Amniotic stem cell (primary cell): Measurements from ENCODE around the gene ZSCAN5A.
"Not testable (repeated sequence)": the region's sequence is repeated elsewhere in the genome, so short reads cannot be mapped to it uniquely, and the experiment has no call there.

ENCODE experiments used
- DNase-seq: peaks from one replicate; lab custom pipeline; 2025; lab: John Stamatoyannopoulos, UW

The ZSCAN5A gene

GRCh38 chr19:56272161-56272798, 42.4 kb downstream of the ZSCAN5A start, which contains the start of gene EDDM13:
Gene EDDM13, plus strand, starts transcription at chr19:56272748. Its CDS starts 87 bp downstream, at chr19:56272835.
- no peak for DNase-seq

GRCh38 chr19:56271151-56271550, 43.5 kb downstream of the ZSCAN5A start:
- no peak for DNase-seq

- no peak for DNase-seq
These were observed 44.0 kb downstream of the ZSCAN5A start for GRCh38 chr19:56270676-56271075.

- no peak for DNase-seq
These were observed 45.3 kb downstream of the ZSCAN5A start for GRCh38 chr19:56269348-56269747.

GRCh38 chr19:56266051-56266450, 48.6 kb downstream of the ZSCAN5A start:
- DNase-seq = no peak

- DNase-seq = no peak
These were observed 51.3 kb downstream of the ZSCAN5A start for GRCh38 chr19:56263319-56263718.

GRCh38 chr19:56261932-56262331, 52.7 kb downstream of the ZSCAN5A start:
- not testable (repeated sequence) for DNase-seq

GRCh38 chr19:56261145-56261544, 53.5 kb downstream of the ZSCAN5A start:
- DNase-seq = no peak

GRCh38 chr19:56258272-56258671, 56.4 kb downstream of the ZSCAN5A start:
- no peak for DNase-seq

- DNase-seq = peak; percentile 47
These were observed 60.9 kb downstream of the ZSCAN5A start for GRCh38 chr19:56253737-56254136.

- peak; percentile 0 for DNase-seq
These were observed 61.8 kb downstream of the ZSCAN5A start for GRCh38 chr19:56252699-56253422.

GRCh38 chr19:56248736-56249338, 65.8 kb downstream of the ZSCAN5A start:
- not testable (repeated sequence) for DNase-seq

GRCh38 chr19:56245764-56246163, 68.9 kb downstream of the ZSCAN5A start:
- DNase-seq = not testable (repeated sequence)

GRCh38 chr19:56245121-56245740, 69.4 kb downstream of the ZSCAN5A start:
- DNase-seq = no peak

GRCh38 chr19:56223481-56223880, 91.2 kb downstream of the ZSCAN5A start:
- no peak for DNase-seq

GRCh38 chr19:56222901-56223300, 91.7 kb downstream of the ZSCAN5A start:
- DNase-seq = no peak

- no peak for DNase-seq
These were observed 92.8 kb downstream of the ZSCAN5A start for GRCh38 chr19:56221851-56222250.

- not testable (repeated sequence) for DNase-seq
These were observed 93.2 kb downstream of the ZSCAN5A start for GRCh38 chr19:56221442-56221841.

- DNase-seq = no peak
These were observed 95.7 kb downstream of the ZSCAN5A start for GRCh38 chr19:56218961-56219360.

- no peak for DNase-seq
These were observed 97.3 kb downstream of the ZSCAN5A start for GRCh38 chr19:56217039-56217949.

- no peak for DNase-seq
These were observed 102.9 kb downstream of the ZSCAN5A start for GRCh38 chr19:56211718-56212117.

- not testable (repeated sequence) for DNase-seq
These were observed 104.6 kb downstream of the ZSCAN5A start for GRCh38 chr19:56210036-56210435.
